Lung (tissue), 12 donors: ENCODE measurements around the gene ABHD15. TPM values are rescaled to one million over a fixed set of nuclear protein-coding genes. Genes with fewer than 3 reads are reported as not detected.

Experiments
- ATAC-seq: fragments of 200-7000 bp; cut with Tn5 transposase; one replicate; pipeline ENCODE4 v1.9.1; 2020; ENCODE audit warnings: moderate number of reproducible peaks; ENCODE audit not compliant: insufficient read depth, low FRiP score
- DNase-seq, 3 donors: peaks; one replicate each; pipeline ENCODE4 v3.0.0-alpha.2; 2013 to 2017
- H3K27ac ChIP-seq, 2 donors: one replicate each; pipeline ENCODE4 v1.5.1; 2013; ENCODE audit warnings: mild to moderate bottlenecking in 2 of 2, moderate library complexity in 2 of 2, control low read depth in 1 of 2, inconsistent platforms in 1 of 2, low read depth in 1 of 2, low read length in 1 of 2
- H3K27me3 ChIP-seq, 3 donors: one replicate each; pipeline ENCODE4 v1.5.1; 2013; ENCODE audit warnings: low read length in 2 of 3; ENCODE audit not compliant: control insufficient read depth in 3 of 3, insufficient read depth in 3 of 3
- H3K36me3 ChIP-seq, 4 donors: one replicate each; pipeline ENCODE4 v1.5.1; 2013; ENCODE audit warnings: low read length in 4 of 4, mild to moderate bottlenecking in 1 of 4, moderate library complexity in 1 of 4; ENCODE audit not compliant: control insufficient read depth in 4 of 4, insufficient read depth in 4 of 4
- H3K4me1 ChIP-seq, 5 donors: one replicate each; pipeline ENCODE4 v1.5.1; 2013; ENCODE audit warnings: low read length in 5 of 5, mild to moderate bottlenecking in 2 of 5, moderate library complexity in 1 of 5; ENCODE audit not compliant: control insufficient read depth in 5 of 5, insufficient read depth in 5 of 5
- H3K4me3 ChIP-seq: one replicate; pipeline ENCODE4 v1.5.1; 2013; ENCODE audit warnings: mild to moderate bottlenecking, control low read depth, moderate library complexity
- H3K9ac ChIP-seq, 2 donors: one replicate each; pipeline ENCODE4 v1.5.1; 2013; ENCODE audit warnings: low read length in 2 of 2, control low read depth in 1 of 2; ENCODE audit not compliant: insufficient read depth in 1 of 2
- H3K9me3 ChIP-seq, 4 donors: one replicate each; pipeline ENCODE4 v1.5.1; 2013; ENCODE audit warnings: low read length in 3 of 4, mild to moderate bottlenecking in 1 of 4, moderate library complexity in 1 of 4; ENCODE audit not compliant: control insufficient read depth in 4 of 4, insufficient read depth in 3 of 4
- CTCF ChIP-seq: IDR thresholded peaks from 2 replicates; pipeline ENCODE4 v1.5.1; 2012; ENCODE audit warnings: mild to moderate bottlenecking; ENCODE audit errors: control extremely low read depth, extremely low read depth
- WGBS, 2 donors: extraction: QIAGEN DNeasy Blood & Tissue Kit; methylation state at CpG; one replicate each; pipeline ENCODE4 v1.1.7; 2013; 5-methylcytosine and 5-hydroxymethylcytosine counted together
- polyA plus RNA-seq, 2 donors: library from polyadenylated mRNA; stranded (reverse); fragments of 200-250 nt; gene quantifications; one replicate each; pipeline ENCODE4 v1.2.1, GENCODE V29; 2013
- total RNA-seq, 2 donors: library from RNA; depleted of rRNA in 1 of 2; stranded (reverse); fragments of >200 nt in 1 of 2; gene quantifications; one replicate each; pipeline ENCODE4 v1.2.1, GENCODE V29; 2014 to 2021
- donor health status: control.
- donor health status: control.
- donor health status: Bipolar disorder and iron deficiency.
- donor health status: healthy.
- donor health status: DM: yes; HTN: yes; CAD: no.

ABHD15 gene
- total and polyA plus RNA-seq, 4 donors: 4.0 to 10.5 (median 5.2) TPM

GRCh38 chr17:29570521-29570920 lies 3.7 kb upstream of the ABHD15 start:
- no peak overlapping the region for H3K9ac ChIP-seq

GRCh38 chr17:29569245-29569950 lies 2.6 kb upstream of the ABHD15 start:
- DNase-seq: no peak
- Histone ChIP-seq H3K4me1 (peaks cover 0 to 33% (median 6%) of the 10 kb centered on the region in 5 donors), H3K9ac (peak overlapping the region in 1 of 2 donors; percentile 54), H3K27me3 (peaks cover 0 to 10% (median 6%) of the 10 kb centered on the region in 3 donors), H3K4me3 (peak overlapping the region; percentile 48), H3K27ac (peak overlapping the region; percentile 67 to 86), H3K36me3 (peaks cover 0 to 13% (median 8%) of the 10 kb centered on the region in 4 donors), H3K9me3 (no peaks in the 10 kb centered on the region)
- no peak for ATAC-seq
- WGBS, 2 donors: 69 to 70% methylated on average over 14 of the region's 14 CpGs
- TF ChIP-seq CTCF: no peak

More at GRCh38 chr17:29570521-29570920, 3.7 kb upstream of the ABHD15 start:
- 73 to 90% methylated on average over 7 of the region's 7 CpGs for WGBS, 2 donors
- H3K4me1 ChIP-seq: peaks cover 0 to 33% (median 6%) of the 10 kb centered on the region in 5 donors
- no peak for TF ChIP-seq CTCF
- no peak overlapping the region for H3K4me3 ChIP-seq
- no peak for ATAC-seq
- no peak for DNase-seq
- no peak overlapping the region for H3K27ac ChIP-seq
- H3K36me3 ChIP-seq: peaks cover 3 to 23% (median 11%) of the 10 kb centered on the region in 4 donors
- H3K9me3 ChIP-seq: no peaks in the 10 kb centered on the region
- peaks cover 0 to 5% (median 4%) of the 10 kb centered on the region in 3 donors for H3K27me3 ChIP-seq

- H3K9me3 ChIP-seq: no peaks in the 10 kb centered on the region
- WGBS, 2 donors: 1 to 3% methylated on average over 51 to 85 of the region's 85 CpGs
- no peak for TF ChIP-seq CTCF
- ATAC-seq (peak; percentile 68), DNase-seq (peak; percentile 91 to 93 (median 93))
- H3K4me1 ChIP-seq: peaks cover 0 to 33% (median 6%) of the 10 kb centered on the region in 5 donors
- peak within 1 kb of the TSS; percentile 48 for H3K4me3 ChIP-seq
- peaks cover 0 to 10% (median 6%) of the 10 kb centered on the region in 3 donors for H3K27me3 ChIP-seq
- H3K36me3 ChIP-seq: peaks cover 0 to 9% (median 4%) of the 10 kb centered on the region in 4 donors
- H3K9ac ChIP-seq: peak within 1 kb of the TSS in 1 of 2 donors; percentile 55
- peak within 1 kb of the TSS; percentile 90 to 92 for H3K27ac ChIP-seq
Observed at GRCh38 chr17:29568331-29569244, 1.8 kb upstream of the ABHD15 start, which contains the start of gene TP53I13. TSS of gene TP53I13 (plus strand) at chr17:29568701. CDS start at chr17:29568759, 58 bp downstream.
